Inferior parietal cortex (tissue), 1 donor: ENCODE data around the gene CD47.

Experiments
- DNase-seq: peaks from one replicate; pipeline ENCODE4 v3.0.0-alpha.2; 2016; ENCODE audit errors: extremely low spot score

The CD47 gene

GRCh38 chr3:108091498-108092250 is 843 bp upstream of the CD47 start:
- DNase-seq, result no peak

DNA sequence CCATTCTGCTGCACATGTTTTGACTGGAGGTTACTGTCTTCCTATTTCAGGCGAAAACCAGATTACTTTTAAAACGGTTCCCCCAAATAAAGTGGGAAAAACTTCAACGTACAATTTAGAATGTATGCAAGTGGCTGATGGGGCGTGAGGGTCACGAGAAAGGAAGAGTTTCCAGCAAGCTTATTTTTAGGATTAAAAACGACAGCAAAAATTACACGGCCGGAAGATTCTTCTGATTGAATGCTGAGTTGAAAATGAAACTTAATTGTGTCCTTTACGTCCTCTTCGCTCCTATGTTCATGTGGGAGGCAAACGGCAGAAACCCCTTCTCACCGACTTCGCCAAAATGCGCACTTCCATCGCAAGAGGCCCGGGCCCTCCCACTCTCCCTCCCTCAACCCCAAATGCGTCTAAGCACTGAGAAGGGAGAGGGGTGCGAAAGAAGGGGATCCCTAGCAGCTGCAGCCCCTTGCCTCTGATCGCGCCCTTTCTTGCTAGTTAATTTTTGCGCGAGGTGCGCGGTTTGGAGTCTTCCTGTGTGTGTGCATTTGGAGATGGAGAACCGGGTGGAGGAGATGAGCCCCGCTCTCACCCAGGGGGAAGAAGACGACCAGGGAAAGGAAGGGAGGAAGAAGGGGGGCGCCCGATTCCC is 656 bp downstream of the CD47 start:
- DNase-seq, result peak; percentile 56

DNA sequence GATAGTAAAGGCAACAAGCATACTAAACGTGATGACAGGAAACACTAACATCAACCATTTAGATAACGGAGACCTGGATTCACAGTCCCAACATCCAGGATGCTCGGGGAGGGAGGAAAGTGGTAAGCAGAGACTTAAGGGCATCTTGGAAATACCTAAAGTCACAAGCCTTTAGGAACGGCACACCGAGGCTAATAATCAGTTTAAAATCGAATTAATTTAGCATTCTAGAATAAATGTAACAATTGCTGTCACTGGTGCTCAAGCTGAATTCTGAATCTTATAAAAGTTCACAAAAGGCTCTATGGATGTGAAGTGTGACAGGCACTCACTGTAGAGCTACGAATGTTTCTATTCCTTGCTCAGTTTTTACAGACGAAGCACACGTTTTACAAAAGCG is 1.3 kb downstream of the CD47 start:
- DNase-seq, result peak; percentile 53

- no peak for DNase-seq
Observed at GRCh38 chr3:108088697-108089096, 2.1 kb downstream of the CD47 start.

DNA sequence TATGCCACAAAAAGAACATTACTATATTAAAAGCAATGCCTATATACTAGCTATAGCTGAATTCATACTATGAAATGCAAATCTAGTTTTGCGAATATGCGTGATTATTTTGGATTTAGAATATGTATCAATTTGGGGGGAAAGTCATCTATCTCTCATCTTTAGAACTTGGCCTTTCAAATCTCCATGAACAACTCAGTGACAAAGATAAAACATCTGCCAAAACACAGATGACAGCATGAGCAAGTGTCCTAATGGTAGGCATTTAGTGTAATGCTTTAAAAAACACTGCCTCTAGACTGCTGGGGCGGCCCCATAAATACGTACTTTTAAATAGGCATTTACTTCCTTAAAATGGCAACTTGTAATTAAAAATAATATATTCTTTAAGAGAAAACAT is 2.7 kb downstream of the CD47 start:
- no peak for DNase-seq

GRCh38 chr3:108086653-108087052 is 4.2 kb downstream of the CD47 start:
- DNase-seq, result no peak

DNA sequence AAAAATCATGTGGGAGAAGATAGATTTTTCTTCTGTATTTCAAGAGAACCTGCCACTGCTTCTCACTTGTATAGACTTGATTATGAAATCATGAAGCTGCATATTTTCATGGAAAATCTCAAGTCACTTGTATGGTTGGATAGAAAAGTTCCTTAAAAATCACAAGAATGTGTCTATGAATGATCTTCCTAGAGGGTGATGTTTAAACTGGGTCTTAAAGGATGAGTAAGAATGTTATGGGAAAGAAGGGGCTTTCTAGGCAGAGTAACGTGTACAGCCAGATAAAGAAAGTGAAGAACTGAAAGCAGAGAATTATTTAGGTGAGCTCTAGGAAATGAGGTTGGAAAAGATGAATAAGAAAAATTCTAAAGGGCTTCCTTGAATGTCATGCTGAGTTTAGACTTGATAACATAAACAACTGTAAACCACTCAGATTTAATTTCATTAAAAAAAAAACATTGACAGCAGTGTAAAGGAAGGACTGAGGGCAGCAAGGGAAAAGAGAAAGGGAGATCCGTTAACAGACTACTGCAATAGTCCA is 5.0 kb downstream of the CD47 start:
- DNase-seq, result no peak

DNA sequence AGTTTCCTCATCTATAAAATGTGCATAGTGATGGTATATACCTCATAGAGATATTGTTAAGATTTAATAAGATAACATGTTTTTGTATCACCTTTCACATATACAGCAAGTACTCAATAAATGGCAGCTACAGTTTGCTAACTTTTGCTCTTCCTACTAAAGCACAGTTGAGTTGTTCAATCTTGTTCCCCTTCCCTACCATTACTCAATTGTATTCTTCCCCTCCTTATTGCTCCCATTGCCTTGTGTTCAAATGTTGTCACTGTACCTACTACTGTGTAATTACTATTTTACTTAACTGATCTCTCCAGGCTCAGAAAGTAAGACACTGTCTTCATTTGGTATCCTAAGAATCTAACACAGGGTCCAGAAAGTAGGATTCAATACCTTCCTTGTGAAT is 5.5 kb downstream of the CD47 start:
- DNase-seq, result no peak

DNA sequence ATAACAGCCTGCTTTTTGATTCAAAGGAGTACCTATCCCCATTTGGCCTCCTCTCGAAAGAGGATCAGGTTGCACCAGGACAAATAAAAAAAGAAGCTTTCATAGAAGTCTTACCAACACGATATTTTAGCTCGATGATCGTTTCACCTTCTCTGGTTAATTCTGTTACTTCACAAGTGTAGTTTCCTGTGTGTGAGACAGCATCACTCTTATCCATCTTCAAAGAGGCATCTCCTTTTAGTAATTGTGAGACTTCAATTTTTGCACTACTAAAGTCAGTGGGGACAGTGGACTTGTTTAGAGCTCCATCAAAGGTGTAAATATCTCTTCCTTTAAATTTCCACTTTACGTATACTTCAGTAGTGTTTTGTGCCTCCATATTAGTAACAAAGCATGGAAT is 11.0 kb downstream of the CD47 start:
- no peak for DNase-seq

GRCh38 chr3:108079043-108079442 is 11.8 kb downstream of the CD47 start:
- DNase-seq, result no peak

- no peak for DNase-seq
Observed at GRCh38 chr3:108076564-108076963, 14.3 kb downstream of the CD47 start.

DNA sequence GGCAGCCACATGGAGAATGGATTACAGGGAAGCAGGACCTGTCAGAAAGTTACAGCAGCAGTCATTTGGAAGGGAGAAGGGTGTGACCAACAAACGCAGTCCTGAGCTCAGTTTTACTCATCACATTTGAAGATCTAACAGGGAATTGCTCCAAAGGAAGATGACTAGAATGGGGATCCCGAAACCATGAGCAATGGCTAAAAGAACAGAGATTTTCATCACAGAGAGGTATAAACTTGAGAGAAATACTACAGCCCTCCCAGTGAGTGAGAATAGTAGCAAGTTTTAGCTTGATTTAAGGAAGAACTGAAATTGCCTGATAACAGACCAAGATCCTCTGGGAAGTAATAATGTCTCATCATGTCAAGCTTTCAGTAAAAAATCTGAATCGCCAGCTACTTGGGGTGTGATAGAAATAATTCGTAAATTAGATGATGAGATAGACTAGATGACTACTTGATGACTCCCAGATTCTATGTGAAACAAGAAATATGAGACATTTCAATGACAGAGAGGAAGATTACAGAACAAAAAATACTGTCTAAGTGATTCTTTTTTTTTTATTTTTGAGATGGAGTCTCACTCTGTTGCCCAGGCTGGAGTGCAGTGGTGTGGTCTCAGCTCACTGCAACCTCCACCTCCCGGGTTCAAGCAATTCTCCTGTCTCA is 16.9 kb downstream of the CD47 start:
- no peak for DNase-seq

GRCh38 chr3:108071368-108071767 is 19.5 kb downstream of the CD47 start:
- no peak for DNase-seq

- no peak for DNase-seq
Observed at GRCh38 chr3:108070356-108070755, 20.5 kb downstream of the CD47 start.

GRCh38 chr3:108067768-108068167 is 23.1 kb downstream of the CD47 start:
- DNase-seq, result no peak

DNA sequence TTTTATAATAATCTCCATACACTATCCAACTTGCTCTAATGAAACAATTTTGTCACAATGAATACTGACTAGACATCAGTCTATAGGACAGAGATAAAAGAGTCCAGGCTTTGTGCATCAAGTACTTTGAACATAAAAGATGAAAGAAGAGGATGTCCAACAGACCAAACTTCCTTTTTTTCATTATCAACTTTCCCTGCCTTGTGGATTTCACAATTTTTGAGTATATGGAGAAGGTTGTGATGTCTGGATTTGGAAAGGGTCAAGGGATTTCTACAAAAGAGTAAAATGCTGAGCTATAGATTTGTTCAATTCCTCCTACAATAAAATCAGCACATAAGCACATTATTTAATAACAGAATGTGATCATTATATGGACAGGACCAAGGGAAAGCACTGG is 25.7 kb downstream of the CD47 start:
- DNase-seq, result no peak

GRCh38 chr3:108064293-108064887 is 26.4 kb downstream of the CD47 start:
- no peak for DNase-seq

DNA sequence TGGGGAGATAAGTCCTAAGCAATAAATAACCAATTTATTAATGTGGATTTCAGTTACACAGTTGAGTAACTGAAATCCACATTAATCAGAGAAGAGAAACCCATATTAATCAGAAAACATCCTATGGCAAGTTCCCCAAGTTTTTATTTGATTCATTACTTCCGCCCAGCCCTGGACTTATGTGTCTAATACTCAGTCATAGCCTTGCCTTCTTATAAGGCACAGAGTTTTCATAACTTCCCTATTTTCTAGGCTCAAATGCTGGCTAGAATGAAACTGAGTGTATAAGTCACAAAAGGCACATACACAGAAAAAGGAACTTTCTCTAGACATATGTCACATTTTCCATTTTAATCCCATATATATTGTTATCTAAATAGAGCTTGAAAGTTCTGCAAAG is 28.8 kb downstream of the CD47 start:
- DNase-seq, result no peak

DNA sequence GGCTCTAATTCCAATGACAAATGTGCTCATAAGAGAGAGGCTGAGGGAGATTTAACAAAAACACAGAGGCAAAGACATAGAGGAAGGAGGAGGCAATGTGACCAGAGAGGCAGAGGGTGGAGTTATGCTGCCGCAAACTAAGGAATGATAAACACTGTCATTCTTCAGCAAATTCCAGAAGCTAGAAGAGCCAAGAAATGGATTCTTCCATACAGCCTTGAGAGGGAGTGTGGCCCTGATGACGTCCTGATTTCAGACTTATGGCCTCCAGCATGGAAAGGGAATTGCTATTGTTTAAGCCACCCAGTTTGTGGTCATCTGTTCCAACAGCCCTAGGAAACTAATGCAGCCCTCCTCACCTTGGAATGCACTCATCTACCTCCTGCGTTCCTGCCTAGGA is 30.5 kb downstream of the CD47 start:
- DNase-seq, result no peak

DNA sequence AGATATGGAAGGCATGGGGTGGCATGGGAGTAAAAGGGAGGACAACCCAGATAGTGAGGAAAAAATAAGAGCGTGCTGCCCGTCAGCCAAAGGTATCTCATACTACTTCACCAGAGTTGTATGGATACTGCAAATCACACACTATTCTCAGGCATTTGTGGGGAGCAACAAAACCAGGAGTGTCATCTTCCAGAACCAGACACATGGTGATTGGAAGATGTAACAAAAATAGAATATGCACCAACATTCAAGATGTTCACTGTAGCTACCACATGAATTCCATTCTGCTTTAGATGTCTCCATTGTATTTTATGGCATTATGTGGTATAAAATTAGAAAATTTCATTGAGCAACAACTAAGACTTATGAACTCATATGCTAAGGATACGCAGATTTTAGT is 34.9 kb downstream of the CD47 start:
- no peak for DNase-seq

- DNase-seq, result no peak
Observed at GRCh38 chr3:108054935-108055334, 35.9 kb downstream of the CD47 start.

GRCh38 chr3:108053483-108053882 is 37.3 kb downstream of the CD47 start:
- DNase-seq, result no peak
